ENCODE data around the gene PIGS. TPM values are rescaled to one million over a fixed set of nuclear protein-coding genes. Genes with fewer than 3 reads are reported as not detected.

PIGS gene
- polyA plus RNA-seq, 1 of the 3 experiments (the other 2 are of a cell fraction), result 78.5 TPM

DNA sequence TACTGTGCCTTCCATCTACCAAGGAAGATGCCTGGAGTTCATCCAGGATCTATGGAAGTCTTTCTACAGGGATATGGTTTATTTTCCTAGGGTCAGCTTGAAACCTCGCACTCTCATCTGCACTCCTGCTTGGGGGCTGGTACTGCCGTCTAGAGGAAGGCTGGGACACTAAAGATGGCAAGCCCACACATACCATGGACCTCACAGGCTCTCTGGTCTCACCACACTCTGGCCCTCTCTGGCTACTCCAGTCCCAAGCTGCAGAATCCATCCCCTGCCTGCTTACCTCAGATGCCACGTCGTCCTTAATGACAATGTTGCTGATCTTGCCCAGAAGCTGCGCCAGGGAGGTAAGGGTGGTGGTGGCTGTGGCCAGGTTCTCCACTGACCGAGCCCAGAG lies 16.8 kb downstream of the PIGS start:
- H4K20me1 ChIP-seq (ENCODE audit: insufficient read depth), result peaks cover 15% of the 10 kb centered on the region
- no peak overlapping the region for H3K9ac ChIP-seq
- ChIA-PET CTCF (no interaction called here), POLR2A (no interaction called here)
- no peak for TF ChIP-seq GABPA (IDR thresholded peaks at IDR 0.05; ENCODE audit: low read depth)
- no peak for TF ChIP-seq TEAD4 (IDR thresholded peaks at IDR 0.05; ENCODE audit: borderline replicate concordance, insufficient read depth)
- TF ChIP-seq RAD21 (IDR thresholded peaks at IDR 0.05; ENCODE audit: low read length), result no peak
- TF ChIP-seq NRF1 (IDR thresholded peaks at IDR 0.05; ENCODE audit: low read depth, low read length), result no peak
- TF ChIP-seq, protein P1, sequence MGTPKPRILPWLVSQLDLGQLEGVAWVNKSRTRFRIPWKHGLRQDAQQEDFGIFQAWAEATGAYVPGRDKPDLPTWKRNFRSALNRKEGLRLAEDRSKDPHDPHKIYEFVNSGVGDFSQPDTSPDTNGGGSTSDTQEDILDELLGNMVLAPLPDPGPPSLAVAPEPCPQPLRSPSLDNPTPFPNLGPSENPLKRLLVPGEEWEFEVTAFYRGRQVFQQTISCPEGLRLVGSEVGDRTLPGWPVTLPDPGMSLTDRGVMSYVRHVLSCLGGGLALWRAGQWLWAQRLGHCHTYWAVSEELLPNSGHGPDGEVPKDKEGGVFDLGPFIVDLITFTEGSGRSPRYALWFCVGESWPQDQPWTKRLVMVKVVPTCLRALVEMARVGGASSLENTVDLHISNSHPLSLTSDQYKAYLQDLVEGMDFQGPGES (IDR thresholded peaks at IDR 0.05; ENCODE audit: low read depth, low read length), result no peak
- TF ChIP-seq MAX (IDR thresholded peaks at IDR 0.05; ENCODE audit: low read depth), result no peak
- no peak for TF ChIP-seq SIN3A (IDR thresholded peaks at IDR 0.05; ENCODE audit: borderline replicate concordance, low read depth, low read length)
- no peak for TF ChIP-seq MXI1 (IDR thresholded peaks at IDR 0.05; ENCODE audit: low read depth, low read length)
- no peak for TF ChIP-seq MEF2A (IDR thresholded peaks at IDR 0.05; ENCODE audit: borderline replicate concordance, low read depth)
- no peak for TF ChIP-seq RXRA (IDR thresholded peaks at IDR 0.05; ENCODE audit: borderline replicate concordance, low read depth)
- TF ChIP-seq SMC3 (IDR thresholded peaks at IDR 0.05; ENCODE audit: low read depth, low read length), result no peak
- no peak for TF ChIP-seq USF1 (IDR thresholded peaks at IDR 0.05; ENCODE audit: borderline replicate concordance, low read depth)
- TF ChIP-seq, protein P2, sequence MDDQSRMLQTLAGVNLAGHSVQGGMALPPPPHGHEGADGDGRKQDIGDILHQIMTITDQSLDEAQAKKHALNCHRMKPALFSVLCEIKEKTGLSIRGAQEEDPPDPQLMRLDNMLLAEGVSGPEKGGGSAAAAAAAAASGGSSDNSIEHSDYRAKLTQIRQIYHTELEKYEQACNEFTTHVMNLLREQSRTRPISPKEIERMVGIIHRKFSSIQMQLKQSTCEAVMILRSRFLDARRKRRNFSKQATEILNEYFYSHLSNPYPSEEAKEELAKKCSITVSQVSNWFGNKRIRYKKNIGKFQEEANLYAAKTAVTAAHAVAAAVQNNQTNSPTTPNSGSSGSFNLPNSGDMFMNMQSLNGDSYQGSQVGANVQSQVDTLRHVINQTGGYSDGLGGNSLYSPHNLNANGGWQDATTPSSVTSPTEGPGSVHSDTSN (IDR thresholded peaks at IDR 0.05), result no peak
- no peak for TF ChIP-seq EZH2phosphoT487 (IDR thresholded peaks at IDR 0.05; ENCODE audit: borderline replicate concordance, low read depth)
- TF ChIP-seq JUND (IDR thresholded peaks at IDR 0.05), result no peak
- no peak for TF ChIP-seq FOXM1 (IDR thresholded peaks at IDR 0.05; ENCODE audit: low read depth)
- no peak overlapping the region for H3K27ac ChIP-seq (ENCODE audit: low read depth in 2 of 2, low read length in 1 of 2)
- peaks cover 5% of the 10 kb centered on the region for H3F3A ChIP-seq (replicated peaks; ENCODE audit: insufficient read depth)
- H3K36me3 ChIP-seq (replicated peaks in 1 of 2; ENCODE audit: control insufficient read depth in 1 of 2, insufficient read depth in 2 of 2, low read length in 1 of 2), result peaks cover 21 to 33% of the 10 kb centered on the region in 2 experiments
- H3K9me2 ChIP-seq, result no peaks in the 10 kb centered on the region
- H3K79me2 ChIP-seq (ENCODE audit: insufficient read depth), result peaks cover 16% of the 10 kb centered on the region
- DNase-seq, result no peak
- H3K27me3 ChIP-seq (ENCODE audit: insufficient read depth), result no peaks in the 10 kb centered on the region
- H3K9me3 ChIP-seq, result no peaks in the 10 kb centered on the region
- no peak overlapping the region for H3K4me2 ChIP-seq
- H2AFZ ChIP-seq (ENCODE audit: low read depth), result no peak overlapping the region
- WGBS (ENCODE audit: low lambda C conversion rate), result 94% methylated on average over 6 of the region's 6 CpGs
- H3K4me3 ChIP-seq (ENCODE audit: low read depth in 2 of 2, low read length in 1 of 2), result no peak overlapping the region
- peaks cover 3 to 27% of the 10 kb centered on the region in 2 experiments; a peak in 2 of 4 replicates for H3K4me1 ChIP-seq (ENCODE audit: control insufficient read depth in 1 of 2, insufficient read depth in 2 of 2, low read depth in 1 of 2, low read length in 1 of 2)

All from SK-N-SH (cell line).